Peyer's patch (tissue), 4 donors: ENCODE measurements around the gene PHACTR3.

Experiments used
- CTCF ChIP-seq, 6 experiments: fragments of 450-650 bp in 4 of 6; fragments of 200-600 bp in 2 of 6; sonication (generic) in 1 of 6; IDR thresholded peaks; one replicate each; pipeline ENCODE4 v1.5.1; 2017 to 2019; ENCODE audit warnings: antibody characterized with exemption in 6 of 6, mild to moderate bottlenecking in 3 of 6, moderate library complexity in 1 of 6
- POLR2A ChIP-seq, 2 donors: fragments of 450-650 bp; IDR thresholded peaks; one replicate each; pipeline ENCODE4 v1.5.1; 2017; ENCODE audit warnings: antibody characterized with exemption in 2 of 2, mild to moderate bottlenecking in 2 of 2, moderate library complexity in 2 of 2

DNA sequence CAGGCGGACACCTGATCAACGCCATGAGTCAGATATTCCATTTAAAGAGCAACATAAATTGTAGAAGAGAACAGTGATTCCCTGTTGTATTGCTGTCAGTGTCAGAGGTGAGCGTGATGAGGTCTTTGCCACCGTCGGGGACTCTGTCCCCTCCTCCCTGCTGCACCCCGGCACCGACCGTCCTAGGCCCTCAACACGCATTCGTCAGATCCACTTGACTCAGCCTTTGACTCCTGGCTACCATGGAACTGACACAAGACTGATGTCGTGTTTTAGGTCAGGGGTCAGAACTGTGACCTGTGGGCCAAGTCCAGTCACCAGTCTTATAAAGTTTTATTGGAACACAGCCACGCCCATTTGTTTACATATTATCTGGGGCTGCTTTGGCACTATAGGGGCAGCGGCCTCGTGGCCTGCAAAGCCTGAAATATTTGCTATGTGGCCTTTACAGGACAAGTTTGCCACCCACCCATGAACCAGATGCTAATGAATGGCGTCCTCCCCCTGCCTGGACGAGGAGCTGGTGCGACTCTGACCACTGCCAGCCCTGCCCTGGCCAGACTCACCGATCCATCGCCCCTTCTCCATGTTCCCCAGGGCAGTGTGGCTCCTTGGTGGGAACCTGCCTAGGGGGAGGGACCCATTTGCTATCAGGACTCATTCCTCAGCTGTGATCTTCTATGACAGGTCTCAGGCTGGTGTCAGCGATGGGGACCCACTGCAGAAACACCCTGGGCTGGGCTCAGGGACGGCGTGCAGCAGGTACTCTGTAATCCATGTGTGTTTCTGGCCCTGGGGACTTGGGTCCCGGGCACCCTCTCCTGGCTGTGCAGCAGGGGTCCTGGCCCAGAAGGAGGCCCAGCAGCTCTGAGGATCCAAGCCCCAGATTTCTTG lies 37.5 kb upstream of the PHACTR3 start:
- no peak for TF ChIP-seq CTCF (IDR thresholded peaks at IDR 0.05)
- no peak for TF ChIP-seq POLR2A (IDR thresholded peaks at IDR 0.05)
